ENCODE data around the gene TMEFF1.

DNA sequence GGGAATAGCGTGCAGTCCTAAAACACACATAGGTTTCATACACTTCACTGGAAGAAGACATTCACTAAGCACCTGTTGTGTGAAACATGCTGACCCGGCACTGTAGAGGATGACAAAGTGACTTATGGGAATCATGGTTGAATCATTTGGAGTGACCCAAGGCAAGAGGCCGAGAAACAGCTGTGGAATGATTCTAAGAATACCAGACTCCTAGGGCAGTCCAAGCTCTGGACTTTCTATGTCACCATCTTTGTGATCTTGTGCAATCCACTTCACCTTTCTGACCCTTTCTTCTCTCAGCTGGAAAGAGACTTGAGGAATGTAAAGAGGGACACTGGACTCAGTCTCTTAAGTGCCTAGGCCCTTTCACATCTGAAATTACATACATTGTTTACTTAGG is 32.9 kb upstream of the TMEFF1 start:
- no peak for TF ChIP-seq POLR2AphosphoS5 (IDR thresholded peaks at IDR 0.05; ENCODE audit: low read depth, low read length)
- TF ChIP-seq, protein P1, sequence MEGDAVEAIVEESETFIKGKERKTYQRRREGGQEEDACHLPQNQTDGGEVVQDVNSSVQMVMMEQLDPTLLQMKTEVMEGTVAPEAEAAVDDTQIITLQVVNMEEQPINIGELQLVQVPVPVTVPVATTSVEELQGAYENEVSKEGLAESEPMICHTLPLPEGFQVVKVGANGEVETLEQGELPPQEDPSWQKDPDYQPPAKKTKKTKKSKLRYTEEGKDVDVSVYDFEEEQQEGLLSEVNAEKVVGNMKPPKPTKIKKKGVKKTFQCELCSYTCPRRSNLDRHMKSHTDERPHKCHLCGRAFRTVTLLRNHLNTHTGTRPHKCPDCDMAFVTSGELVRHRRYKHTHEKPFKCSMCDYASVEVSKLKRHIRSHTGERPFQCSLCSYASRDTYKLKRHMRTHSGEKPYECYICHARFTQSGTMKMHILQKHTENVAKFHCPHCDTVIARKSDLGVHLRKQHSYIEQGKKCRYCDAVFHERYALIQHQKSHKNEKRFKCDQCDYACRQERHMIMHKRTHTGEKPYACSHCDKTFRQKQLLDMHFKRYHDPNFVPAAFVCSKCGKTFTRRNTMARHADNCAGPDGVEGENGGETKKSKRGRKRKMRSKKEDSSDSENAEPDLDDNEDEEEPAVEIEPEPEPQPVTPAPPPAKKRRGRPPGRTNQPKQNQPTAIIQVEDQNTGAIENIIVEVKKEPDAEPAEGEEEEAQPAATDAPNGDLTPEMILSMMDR (IDR thresholded peaks at IDR 0.05 in 2 of 3, conservative IDR thresholded peaks at IDR 0.05 in 1 of 3; ENCODE audit: borderline replicate concordance in 1 of 3, insufficient read depth in 1 of 3, low read depth in 2 of 3, low read length in 2 of 3), result no peak
- TF ChIP-seq, protein P2, sequence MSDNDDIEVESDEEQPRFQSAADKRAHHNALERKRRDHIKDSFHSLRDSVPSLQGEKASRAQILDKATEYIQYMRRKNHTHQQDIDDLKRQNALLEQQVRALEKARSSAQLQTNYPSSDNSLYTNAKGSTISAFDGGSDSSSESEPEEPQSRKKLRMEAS (IDR thresholded peaks at IDR 0.05), result no peak

Data from HCT116 (cell line).